Hippocampal formation (tissue), 2 donors: ENCODE results near the gene HSP90AB1.

Experiments
- DNase-seq, 2 donors: peaks; one replicate each; lab custom pipeline; 2025; lab: John Stamatoyannopoulos, UW

Gene HSP90AB1

GRCh38 chr6:44235891-44236516 is 10.9 kb upstream of the HSP90AB1 start:
- no peak for DNase-seq

GRCh38 chr6:44237021-44237812 is 9.7 kb upstream of the HSP90AB1 start:
- DNase-seq = peak; percentile 52 to 69

- DNase-seq = peak; percentile 38 to 79
Measured at GRCh38 chr6:44237813-44238433, 9.0 kb upstream of the HSP90AB1 start.

GRCh38 chr6:44238687-44239350 is 8.1 kb upstream of the HSP90AB1 start:
- no peak for DNase-seq

GRCh38 chr6:44243345-44243744 is 3.6 kb upstream of the HSP90AB1 start:
- no peak for DNase-seq

- DNase-seq = no peak
Measured at GRCh38 chr6:44245391-44245911, 1.4 kb upstream of the HSP90AB1 start.

- DNase-seq = peak; percentile 75 to 81
Measured at GRCh38 chr6:44245912-44246662, 814 bp upstream of the HSP90AB1 start.

GRCh38 chr6:44247338-44248302 is 719 bp downstream of the HSP90AB1 start:
- DNase-seq = peak in 1 of 2 donors; percentile 60

GRCh38 chr6:44248579-44248978 is 1.7 kb downstream of the HSP90AB1 start:
- DNase-seq = no peak

- no peak for DNase-seq
Measured at GRCh38 chr6:44249082-44249748, 2.3 kb downstream of the HSP90AB1 start.

- no peak for DNase-seq
Measured at GRCh38 chr6:44250067-44250717, 3.3 kb downstream of the HSP90AB1 start.

GRCh38 chr6:44250718-44251123 is 3.8 kb downstream of the HSP90AB1 start:
- DNase-seq = no peak

- no peak for DNase-seq
Measured at GRCh38 chr6:44251576-44252524, 4.9 kb downstream of the HSP90AB1 start.

GRCh38 chr6:44253307-44254101 is 6.6 kb downstream of the HSP90AB1 start:
- DNase-seq = no peak

- no peak for DNase-seq
Measured at GRCh38 chr6:44254191-44255104, 7.5 kb downstream of the HSP90AB1 start.
